H1 (cell line): ENCODE data around the gene MTMR6. TPM values are rescaled to one million over a fixed set of nuclear protein-coding genes. Genes with fewer than 3 reads are reported as not detected.

Experiments used
- CTCF ChIA-PET: fragments of 300-600 bp; sonication (Branson Sonifier 250); formaldehyde crosslinking; loops from one replicate; lab custom pipeline; 2021; ENCODE audit not compliant: partially characterized antibody; lab: Charles Lee
- POLR2A ChIA-PET: fragments of 300-600 bp; sonication (Branson Sonifier 250); formaldehyde crosslinking; loops from one replicate; lab custom pipeline; 2021; ENCODE audit warnings: inconsistent platforms; ENCODE audit not compliant: partially characterized antibody; lab: Charles Lee
- DNase-seq, 2 experiments: peaks; one replicate each; pipeline versions ENCODE4 v3.0.0 to v3.0.0-alpha.2; 2010 to 2022; ENCODE audit warnings: low spot score in 2 of 2, low read depth in 1 of 2, mixed read lengths in 1 of 2
- FAIRE-seq: peaks from 2 replicates; lab custom pipeline; 2011; peaks lifted over from hg19 to GRCh38; lab: Jason Lieb, UNC
- H2AFZ ChIP-seq: 2 replicates; pipeline ENCODE4 v1.8.1; 2012; ENCODE audit warnings: low read length, inconsistent platforms
- H2AK5ac ChIP-seq: 2 replicates; pipeline ENCODE4 v1.6.1; 2013; ENCODE audit warnings: low read depth, low read length
- H2BK120ac ChIP-seq: replicated peaks from 2 replicates; pipeline ENCODE3; 2013; ENCODE audit warnings: low read depth, low read length, inconsistent platforms
- H2BK12ac ChIP-seq: 2 replicates; pipeline ENCODE4 v1.6.1; 2013; ENCODE audit warnings: low read depth, low read length
- H2BK15ac ChIP-seq: 2 replicates; pipeline ENCODE4 v1.6.1; 2013; ENCODE audit warnings: low read length
- H2BK20ac ChIP-seq: 2 replicates; pipeline ENCODE4 v1.6.1; 2013; ENCODE audit warnings: low read length
- H2BK5ac ChIP-seq: 2 replicates; pipeline ENCODE4 v1.6.1; 2013; ENCODE audit warnings: low read depth, low read length
- H3K14ac ChIP-seq: 2 replicates; pipeline ENCODE4 v1.6.1; 2013; ENCODE audit warnings: inconsistent platforms; ENCODE audit not compliant: insufficient read length
- H3K18ac ChIP-seq: 2 replicates; pipeline ENCODE4 v1.6.1; 2013; ENCODE audit warnings: low read length; ENCODE audit errors: extremely low read depth
- H3K23ac ChIP-seq: 2 replicates; pipeline ENCODE4 v1.6.1; 2013; ENCODE audit warnings: inconsistent platforms; ENCODE audit not compliant: insufficient read length
- H3K23me2 ChIP-seq: 2 replicates; pipeline ENCODE4 v1.6.1; 2013; ENCODE audit warnings: low read depth, low read length
- H3K27ac ChIP-seq: 2 replicates; pipeline ENCODE4 v1.6.1; 2011; ENCODE audit warnings: low read depth, low read length, inconsistent platforms
- H3K27me3 ChIP-seq, 4 experiments: replicated peaks in 1 of 4; 1 replicate in 1 of 4; 2 replicates in 3 of 4; pipeline versions ENCODE4 v1.6.1 to v1.8.1; 2011 to 2013; ENCODE audit warnings: low read length in 3 of 4, mild to moderate bottlenecking in 3 of 4, inconsistent platforms in 2 of 4, mixed read lengths in 2 of 4, moderate library complexity in 1 of 4; ENCODE audit not compliant: control insufficient read depth in 3 of 4, insufficient read depth in 3 of 4; ENCODE audit errors: extremely low read depth in 1 of 4
- H3K36me3 ChIP-seq, 4 experiments: 2 replicates each; pipeline versions ENCODE4 v1.6.1 to v1.8.1; 2011 to 2013; ENCODE audit warnings: mild to moderate bottlenecking in 4 of 4, low read length in 3 of 4, moderate library complexity in 2 of 4, control low read depth in 1 of 4, inconsistent platforms in 1 of 4; ENCODE audit not compliant: insufficient read depth in 4 of 4, control insufficient read depth in 2 of 4
- H3K4ac ChIP-seq: replicated peaks from 2 replicates; pipeline ENCODE3; 2013; ENCODE audit warnings: low read length, low read depth, mixed read lengths, inconsistent platforms; ENCODE audit not compliant: insufficient read length
- H3K4me1 ChIP-seq, 4 experiments: replicated peaks in 1 of 4; 1 replicate in 1 of 4; 2 replicates in 3 of 4; pipeline versions ENCODE4 v1.6.1 to v1.8.1; 2011 to 2013; ENCODE audit warnings: low read length in 3 of 4, inconsistent platforms in 2 of 4, mixed read lengths in 1 of 4; ENCODE audit not compliant: insufficient read depth in 4 of 4, control insufficient read depth in 3 of 4
- H3K4me2 ChIP-seq, 2 experiments: 2 replicates each; pipeline versions ENCODE4 v1.6.1 to v1.8.1; 2011 to 2013; ENCODE audit warnings: low read depth in 2 of 2, low read length in 2 of 2, control low read depth in 1 of 2, inconsistent platforms in 1 of 2, mild to moderate bottlenecking in 1 of 2; ENCODE audit not compliant: insufficient read depth in 1 of 2
- H3K4me3 ChIP-seq, 4 experiments: fragments of 200-600, 300-600 bp in 1 of 4; sonication (generic), shearing (Covaris generic), sonication (Bioruptor Twin) in 1 of 4; 2 replicates each; pipeline versions ENCODE4 v1.5.1 to v1.8.1; 2011 to 2016; ENCODE audit warnings: low read length in 4 of 4, low read depth in 3 of 4, control low read depth in 2 of 4, inconsistent platforms in 2 of 4, mild to moderate bottlenecking in 2 of 4, mixed read lengths in 1 of 4, moderate library complexity in 1 of 4; ENCODE audit not compliant: insufficient read depth in 2 of 4; ENCODE audit errors: extremely low read depth in 1 of 4
- H3K56ac ChIP-seq: replicated peaks from 2 replicates; pipeline ENCODE3; 2013; ENCODE audit warnings: low read depth, mild to moderate bottlenecking, mixed read lengths, low read length, inconsistent platforms; ENCODE audit not compliant: insufficient read length
- H3K79me1 ChIP-seq: 2 replicates; pipeline ENCODE4 v1.6.1; 2013; ENCODE audit warnings: low read depth, low read length, control low read depth
- H3K79me2 ChIP-seq, 2 experiments: 2 replicates each; pipeline versions ENCODE4 v1.6.1 to v1.8.1; 2012 to 2013; ENCODE audit warnings: low read length in 2 of 2, mild to moderate bottlenecking in 2 of 2, inconsistent platforms in 1 of 2; ENCODE audit not compliant: insufficient read depth in 2 of 2, control insufficient read depth in 1 of 2
- H3K9ac ChIP-seq, 4 experiments: replicated peaks in 1 of 4; 1 replicate in 1 of 4; 2 replicates in 3 of 4; pipeline versions ENCODE4 v1.6.1 to v1.8.1; 2011 to 2013; ENCODE audit warnings: low read depth in 3 of 4, low read length in 3 of 4, control low read depth in 2 of 4, mild to moderate bottlenecking in 2 of 4, moderate library complexity in 2 of 4, inconsistent platforms in 1 of 4; ENCODE audit errors: extremely low read depth in 1 of 4
- H3K9me3 ChIP-seq, 2 experiments: 2 replicates each; pipeline versions ENCODE4 v1.6.1 to v1.8.1; 2012 to 2013; ENCODE audit warnings: mild to moderate bottlenecking in 2 of 2, moderate library complexity in 2 of 2, control low read depth in 1 of 2, inconsistent platforms in 1 of 2, low read depth in 1 of 2, low read length in 1 of 2, mixed read lengths in 1 of 2; ENCODE audit not compliant: insufficient read depth in 2 of 2
- H4K20me1 ChIP-seq, 2 experiments: replicated peaks in 1 of 2; 2 replicates each; pipeline versions ENCODE3 to v1.8.1; 2011 to 2013; ENCODE audit warnings: inconsistent platforms in 2 of 2, low read length in 2 of 2, mild to moderate bottlenecking in 1 of 2; ENCODE audit not compliant: insufficient read depth in 2 of 2, control insufficient read depth in 1 of 2
- H4K5ac ChIP-seq: 2 replicates; pipeline ENCODE4 v1.6.1; 2013; ENCODE audit warnings: low read length, low read depth, mixed read lengths, inconsistent platforms; ENCODE audit not compliant: insufficient read length
- H4K8ac ChIP-seq: 2 replicates; pipeline ENCODE4 v1.8.0; 2013; ENCODE audit warnings: mild to moderate bottlenecking, moderate library complexity, low read length, inconsistent platforms; ENCODE audit not compliant: insufficient read depth; ENCODE audit errors: extremely low read depth
- H4K91ac ChIP-seq: replicated peaks from 2 replicates; pipeline ENCODE3; 2013; ENCODE audit warnings: low read length, mixed read lengths, inconsistent platforms; ENCODE audit not compliant: insufficient read length
- ASH2L ChIP-seq: fragments of 200-600, 300-600 bp; sonication (generic); IDR thresholded peaks from one replicate; pipeline ENCODE4 v1.7.1; 2017; ENCODE audit warnings: low read length
- CEBPB ChIP-seq: IDR thresholded peaks from 2 replicates; pipeline ENCODE4 v1.6.1; 2012; ENCODE audit warnings: low read depth, low read length
- CREB1 ChIP-seq: IDR thresholded peaks from 2 replicates; pipeline ENCODE4 v1.6.1; 2012; ENCODE audit warnings: inconsistent platforms
- EGR1 ChIP-seq: IDR thresholded peaks from 2 replicates; pipeline ENCODE4 v1.6.1; 2011; ENCODE audit warnings: low read depth, low read length, borderline replicate concordance
- EP300 ChIP-seq, 2 experiments: IDR thresholded peaks; 1 replicate in 1 of 2; 2 replicates in 1 of 2; pipeline ENCODE4 v1.6.1; 2011 to 2012; ENCODE audit warnings: low read depth in 2 of 2, low read length in 2 of 2, mild to moderate bottlenecking in 2 of 2, borderline replicate concordance in 1 of 2, inconsistent platforms in 1 of 2, moderate library complexity in 1 of 2
- KDM4A ChIP-seq: IDR thresholded peaks from one replicate; pipeline ENCODE4 v1.7.1; 2012; ENCODE audit warnings: low read depth, mild to moderate bottlenecking, moderate library complexity, low read length, inconsistent platforms; ENCODE audit not compliant: severe bottlenecking
- RFX5 ChIP-seq: IDR thresholded peaks from 2 replicates; pipeline ENCODE4 v1.6.1; 2011; ENCODE audit warnings: low read depth, low read length, improper control_type of control experiment, borderline replicate concordance
- WGBS, 2 experiments: shearing (Covaris generic) in 1 of 2; methylation state at CpG; one replicate each; pipeline versions ENCODE4 v1.1.6 to v1.1.7; 2013 to 2015; ENCODE audit warnings: low lambda C conversion rate in 2 of 2, mixed read lengths in 2 of 2, inconsistent platforms in 1 of 2, low coverage in 1 of 2, missing lambda C conversion rate in 1 of 2; ENCODE audit not compliant: insufficient replicate concordance in 2 of 2, insufficient coverage in 1 of 2, insufficient read length in 1 of 2; ENCODE audit errors: extremely low coverage in 1 of 2, missing lambda C conversion rate in 1 of 2; 5-methylcytosine and 5-hydroxymethylcytosine counted together
- polyA plus RNA-seq, 7 experiments: library from polyadenylated mRNA; depleted of rRNA in 3 of 7; stranded (reverse) in 5 of 7; unstranded in 2 of 7; fragments of >200 nt in 5 of 7; fragments of 200-250 nt in 2 of 7; gene quantifications; 1 replicate in 5 of 7; 2 replicates in 1 of 7; 4 replicates in 1 of 7; pipeline versions ENCODE4 v1.2.1 to v1.2.3, GENCODE V29; 2011 to 2013; ENCODE audit warnings: missing spikeins in 2 of 7, mixed read lengths in 2 of 7
- total RNA-seq: library from RNA; stranded (reverse); fragmentation: NEBNext Ultra II Directional; extraction: Animal tissue kit (Norgen Biotek cat#: 25700); gene quantifications from 2 replicates; pipeline ENCODE4 v1.2.1, GENCODE V29; 2021
- TF ChIP-seq, protein P1 (sequence below): IDR thresholded peaks from 2 replicates; pipeline ENCODE4 v1.6.1; 2011; ENCODE audit warnings: low read length, improper control_type of control experiment
- TF ChIP-seq, protein P2 (sequence below): IDR thresholded peaks from 2 replicates; pipeline ENCODE4 v1.6.1; 2011; ENCODE audit warnings: low read depth, mild to moderate bottlenecking, low read length; ENCODE audit not compliant: insufficient read depth

Gene MTMR6
- total and polyA plus RNA-seq, 2 of the 8 experiments (the other 6 are each of a cell fraction or from before 2014, with no cell fraction given), result 2.1 to 8.4 TPM

DNA sequence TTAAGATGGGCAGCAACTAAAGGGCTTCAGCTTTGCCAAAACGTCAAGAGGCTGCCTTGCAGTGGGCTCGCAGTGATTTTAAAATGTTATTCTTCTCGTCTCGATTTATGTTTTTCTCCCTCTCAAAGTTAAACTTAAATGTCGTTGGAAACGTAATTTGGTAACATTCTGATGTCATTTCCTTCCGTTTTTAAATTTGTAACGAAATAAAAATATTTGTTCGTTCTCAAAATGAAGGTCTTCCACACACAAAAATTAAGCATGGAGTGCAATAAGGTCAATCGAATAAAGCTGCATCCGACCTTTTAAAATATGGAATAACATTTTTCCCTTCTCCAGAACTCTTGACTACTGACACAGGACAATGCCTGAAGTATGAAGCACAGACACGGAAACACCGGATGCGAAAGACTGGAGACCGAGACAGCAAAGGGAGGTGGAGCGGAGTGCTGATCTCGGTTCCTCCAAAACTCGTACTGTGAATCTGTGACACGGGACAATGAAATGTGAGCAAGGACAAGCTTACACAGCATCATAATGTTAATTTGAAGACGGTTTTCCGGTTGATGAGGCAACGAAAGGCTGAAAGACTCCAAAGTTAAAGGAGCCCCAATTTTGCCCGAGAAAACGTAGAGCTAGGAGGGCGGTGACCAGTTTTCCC is 850 bp downstream of the MTMR6 start:
- no peak overlapping the region for H2BK20ac ChIP-seq
- H3K4me1 ChIP-seq, result no peaks in the 10 kb centered on the region
- peak overlapping the region; percentile 78 to 98 for H3K4me2 ChIP-seq
- peak; percentile 28 for FAIRE-seq
- CTCF ChIA-PET, result interaction anchor here (0.7 to 2.7 kb wide), 7 partner anchors 10 to 90 kb away, joined by 3 to 13 read pairs (median 3); no protein-coding TSS in a partner anchor
- no peak overlapping the region for H2AK5ac ChIP-seq
- WGBS, 2 experiments, result 17% methylated on average over 25 of the region's 25 CpGs; no CpG with 5 or more reads in 1 of the 2 experiments
- no peaks in the 10 kb centered on the region for H3K36me3 ChIP-seq
- H3K4me3 ChIP-seq, result peak overlapping the region; percentile 54 to 90 (median 77)
- no peak overlapping the region for H2BK120ac ChIP-seq
- H3K9me3 ChIP-seq, result no peaks in the 10 kb centered on the region
- no peak overlapping the region for H3K23ac ChIP-seq
- no peak for DNase-seq
- H4K20me1 ChIP-seq, result no peaks in the 10 kb centered on the region
- no peak overlapping the region for H3K27ac ChIP-seq
- H3K14ac ChIP-seq, result no peak overlapping the region
- no peak overlapping the region for H3K4ac ChIP-seq
- no peak overlapping the region for H3K56ac ChIP-seq
- 0 out of 2 replicates have a peak overlapping the region, but pooled peaks have one; percentile 10 for H2BK5ac ChIP-seq
- H3K79me1 ChIP-seq, result no peaks in the 10 kb centered on the region
- no peak overlapping the region for H2BK12ac ChIP-seq
- H4K5ac ChIP-seq, result no peak overlapping the region
- peaks cover 5% of the 10 kb centered on the region; the same call in 1 of the 2 replicates for H3K23me2 ChIP-seq
- H2AFZ ChIP-seq, result peak overlapping the region; percentile 47
- POLR2A ChIA-PET, result interaction anchor here (1.0 to 1.2 kb wide), 2 partner anchors 15 kb away, joined by 3 to 6 read pairs; partner anchors contain the start of gene NUP58
- H3K27me3 ChIP-seq, result peaks cover 0 to 3% (median 0%) of the 10 kb centered on the region in 4 experiments; a peak in 1 of 7 replicates
- H3K18ac ChIP-seq, result no peak overlapping the region
- H2BK15ac ChIP-seq, result no peak overlapping the region
- no peak overlapping the region for H4K8ac ChIP-seq
- no peaks in the 10 kb centered on the region; a peak in 1 of 4 replicates for H3K79me2 ChIP-seq
- H3K9ac ChIP-seq, result peak overlapping the region; percentile 14 to 64 (median 56)
- no peak overlapping the region for H4K91ac ChIP-seq
- no peak for TF ChIP-seq ASH2L
- TF ChIP-seq, protein P1, sequence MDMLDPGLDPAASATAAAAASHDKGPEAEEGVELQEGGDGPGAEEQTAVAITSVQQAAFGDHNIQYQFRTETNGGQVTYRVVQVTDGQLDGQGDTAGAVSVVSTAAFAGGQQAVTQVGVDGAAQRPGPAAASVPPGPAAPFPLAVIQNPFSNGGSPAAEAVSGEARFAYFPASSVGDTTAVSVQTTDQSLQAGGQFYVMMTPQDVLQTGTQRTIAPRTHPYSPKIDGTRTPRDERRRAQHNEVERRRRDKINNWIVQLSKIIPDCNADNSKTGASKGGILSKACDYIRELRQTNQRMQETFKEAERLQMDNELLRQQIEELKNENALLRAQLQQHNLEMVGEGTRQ, result no peak
- TF ChIP-seq RFX5, result no peak
- TF ChIP-seq, protein P2, sequence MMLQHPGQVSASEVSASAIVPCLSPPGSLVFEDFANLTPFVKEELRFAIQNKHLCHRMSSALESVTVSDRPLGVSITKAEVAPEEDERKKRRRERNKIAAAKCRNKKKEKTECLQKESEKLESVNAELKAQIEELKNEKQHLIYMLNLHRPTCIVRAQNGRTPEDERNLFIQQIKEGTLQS, result no peak
- TF ChIP-seq KDM4A, result no peak
- TF ChIP-seq EGR1, result no peak
- TF ChIP-seq CREB1, result no peak
- TF ChIP-seq CEBPB, result no peak
- no peak for TF ChIP-seq EP300 (IDR thresholded peaks at IDR 0.05; ENCODE audit: borderline replicate concordance in 1 of 2, low read depth in 2 of 2, low read length in 2 of 2)
